Globus pallidus (tissue), 1 donor: ENCODE data around the gene IZUMO1.
"Not testable (repeated sequence)": the region's sequence is repeated elsewhere in the genome, so short reads cannot be mapped to it uniquely, and the experiment has no call there.

ENCODE experiments used
- DNase-seq: peaks from one replicate; pipeline ENCODE4 v3.0.0-alpha.2; 2015; ENCODE audit warnings: low spot score

The IZUMO1 gene

DNA sequence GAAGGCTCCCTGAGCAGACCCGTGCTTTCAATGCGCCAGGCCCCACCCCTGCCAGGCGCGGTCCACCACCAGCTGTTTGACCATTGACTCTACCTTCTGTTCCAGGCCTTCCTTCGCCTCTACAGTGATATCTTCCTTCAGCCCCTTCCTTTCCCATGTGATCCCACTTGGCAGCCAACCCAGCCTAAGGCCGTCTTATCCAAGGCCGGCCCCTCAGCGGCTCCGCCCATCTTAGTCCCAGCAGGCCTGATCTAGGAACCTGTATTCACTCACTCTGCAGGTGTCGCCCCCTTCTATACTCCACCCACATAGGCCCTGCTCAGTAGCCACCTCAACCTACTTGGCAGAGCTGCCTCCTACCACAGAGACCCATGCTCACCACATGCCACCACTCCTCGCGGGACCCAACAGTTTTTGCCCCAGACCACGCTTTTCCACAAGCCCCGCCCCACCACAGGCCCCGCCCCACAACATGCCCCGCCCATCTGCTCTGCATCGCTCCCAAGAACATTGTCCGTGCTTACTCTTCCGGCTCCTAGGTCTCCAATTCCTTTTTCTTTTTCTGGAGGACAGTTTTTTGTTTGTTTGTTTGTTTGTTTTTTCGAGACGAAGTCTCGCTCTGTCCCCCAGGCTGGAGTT is 9.2 kb downstream of the IZUMO1 start:
- DNase-seq, result no peak

DNA sequence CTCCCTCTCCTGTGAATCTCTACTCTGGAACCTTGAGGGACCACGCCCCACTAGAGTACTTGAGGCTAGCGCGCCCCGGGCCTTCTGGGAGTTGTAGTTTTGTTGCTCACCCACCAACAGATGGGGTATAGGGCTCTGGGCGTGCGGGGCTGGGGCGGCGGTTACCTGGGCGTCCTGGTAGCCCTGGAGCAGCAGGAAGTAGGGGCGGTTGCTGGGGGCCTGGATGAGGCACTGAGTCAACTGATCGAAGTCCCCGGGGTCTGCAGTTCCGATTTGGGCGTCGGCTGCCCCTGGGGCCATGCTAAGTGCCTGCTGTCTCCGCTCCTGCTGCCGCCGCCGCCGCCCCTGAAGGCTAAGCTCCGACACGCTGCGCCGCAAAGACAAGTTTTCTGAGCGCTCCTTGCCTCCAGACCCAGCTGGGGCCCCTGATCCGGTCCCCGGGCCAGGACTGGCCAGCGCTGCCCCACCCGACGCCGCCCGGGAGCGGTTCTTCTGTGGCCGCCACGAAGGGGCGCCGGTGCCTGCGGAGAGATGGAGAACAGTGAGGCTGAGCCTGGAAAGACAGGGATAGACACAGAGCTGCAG is 11.6 kb downstream of the IZUMO1 start:
- DNase-seq, result no peak

- no peak for DNase-seq
These were observed 12.1 kb downstream of the IZUMO1 start for GRCh38 chr19:48734625-48735024.

- no peak for DNase-seq
These were observed 15.3 kb downstream of the IZUMO1 start for GRCh38 chr19:48731452-48731851.

DNA sequence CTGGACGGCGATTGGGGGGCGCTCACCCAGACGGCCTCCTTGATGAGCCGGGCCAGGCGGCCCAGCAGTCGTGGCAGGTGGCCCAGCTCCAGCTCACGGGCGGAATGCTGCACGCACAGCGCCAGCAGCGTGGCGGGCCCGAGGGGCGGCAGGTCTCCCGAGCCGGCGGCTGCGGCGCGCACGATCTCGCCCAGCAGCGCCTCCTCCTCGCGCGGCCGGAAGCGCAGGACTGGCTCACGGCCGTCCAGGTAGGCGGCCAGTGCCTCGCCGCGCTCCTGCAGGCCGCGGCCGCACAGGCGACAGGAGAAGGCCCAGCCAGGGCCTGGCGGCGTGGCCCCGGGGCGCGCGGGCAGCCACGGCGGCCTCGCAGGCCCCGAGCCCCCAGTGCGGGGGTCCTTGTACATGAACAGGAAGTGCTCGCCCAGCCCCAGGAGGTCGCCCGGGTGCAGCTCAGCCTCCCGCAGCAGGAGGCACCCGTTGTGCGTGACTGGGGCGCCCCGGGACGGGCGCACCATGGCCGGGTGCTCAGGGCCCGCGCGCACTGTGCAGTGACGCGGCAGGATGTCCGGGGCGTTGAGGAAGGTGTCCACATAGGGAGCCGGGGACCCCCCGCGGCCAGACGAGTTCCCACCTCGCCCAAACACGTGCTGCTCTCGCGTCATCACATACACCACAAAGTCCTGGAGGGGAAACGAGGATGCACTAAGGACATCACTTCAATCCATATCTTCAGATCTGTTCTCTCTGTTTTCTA is 17.6 kb downstream of the IZUMO1 start:
- no peak for DNase-seq

GRCh38 chr19:48726556-48726955 is 20.2 kb downstream of the IZUMO1 start:
- no peak for DNase-seq

DNA sequence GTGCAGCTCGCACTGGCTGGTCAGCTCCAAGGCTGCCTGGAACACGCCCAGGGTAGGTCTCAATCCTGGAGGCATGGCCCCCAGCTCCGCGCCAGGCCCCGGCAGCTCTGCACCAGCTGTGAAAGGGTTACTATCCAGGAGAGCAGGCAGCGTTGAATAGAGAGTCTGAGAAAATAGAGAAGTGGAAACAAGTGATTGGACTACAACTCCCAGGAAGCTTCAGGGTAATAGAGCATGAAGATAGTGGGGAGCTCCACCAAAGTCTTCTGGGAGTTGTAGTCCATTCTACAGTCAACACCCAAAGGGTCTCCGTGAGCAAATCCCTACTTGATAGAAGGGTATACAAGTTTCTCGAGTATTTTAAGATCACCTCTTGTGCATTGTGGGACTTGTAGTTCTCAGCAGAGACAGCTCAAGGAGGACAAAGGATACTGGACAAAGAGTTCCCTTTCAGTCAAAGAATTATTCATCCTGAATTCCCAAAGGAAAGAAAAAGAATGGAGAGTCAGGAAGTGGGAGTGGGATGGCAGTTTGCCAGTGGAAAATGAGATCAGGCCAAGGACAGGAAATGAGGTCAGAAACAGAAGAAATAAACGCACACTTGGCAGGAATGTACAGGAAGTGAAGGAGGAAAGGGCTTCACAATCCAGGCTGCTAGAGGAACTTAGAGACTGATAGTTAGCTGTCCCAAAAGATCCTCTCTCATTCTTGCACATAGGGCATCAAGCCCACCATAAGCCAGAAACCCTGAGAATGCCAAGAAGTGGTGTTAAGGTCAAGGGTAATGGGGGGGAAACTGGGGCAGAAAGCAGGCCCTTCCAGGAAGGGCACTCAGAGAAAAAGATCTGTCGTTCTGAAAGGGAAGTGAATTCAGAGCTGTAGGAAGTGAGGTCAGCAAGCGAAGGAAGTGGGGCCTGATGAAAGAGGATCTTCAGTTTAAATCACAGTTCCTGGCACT is 21.6 kb downstream of the IZUMO1 start:
- peak; percentile 63 for DNase-seq

- DNase-seq, result no peak
These were observed 24.5 kb downstream of the IZUMO1 start for GRCh38 chr19:48722196-48722708.

GRCh38 chr19:48720613-48721296 is 26.0 kb downstream of the IZUMO1 start:
- DNase-seq, result peak; percentile 100

DNA sequence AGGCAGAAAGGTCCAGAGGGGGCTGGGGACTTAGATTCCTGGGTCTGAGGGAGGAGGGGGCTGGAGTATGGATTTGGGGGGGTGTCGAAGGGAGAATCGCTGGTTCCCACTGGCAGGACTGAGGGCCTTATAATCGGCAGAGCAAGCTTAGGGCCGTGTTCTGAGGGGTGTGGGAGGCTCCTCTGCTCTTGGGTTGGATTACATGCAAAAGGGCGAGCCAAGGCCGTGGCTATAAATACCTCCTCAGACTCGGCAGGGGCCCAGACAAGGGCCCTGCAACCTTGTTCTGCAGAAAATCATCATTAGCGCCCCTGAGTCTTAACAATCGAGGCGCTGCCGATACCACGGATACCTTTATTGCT is 26.5 kb downstream of the IZUMO1 start:
- no peak for DNase-seq

GRCh38 chr19:48719263-48720171 is 27.2 kb downstream of the IZUMO1 start, which contains the start of gene MAMSTR:
TSS of gene MAMSTR (minus strand) at chr19:48719725. CDS start at chr19:48719031, 694 bp downstream.
- no peak for DNase-seq

DNA sequence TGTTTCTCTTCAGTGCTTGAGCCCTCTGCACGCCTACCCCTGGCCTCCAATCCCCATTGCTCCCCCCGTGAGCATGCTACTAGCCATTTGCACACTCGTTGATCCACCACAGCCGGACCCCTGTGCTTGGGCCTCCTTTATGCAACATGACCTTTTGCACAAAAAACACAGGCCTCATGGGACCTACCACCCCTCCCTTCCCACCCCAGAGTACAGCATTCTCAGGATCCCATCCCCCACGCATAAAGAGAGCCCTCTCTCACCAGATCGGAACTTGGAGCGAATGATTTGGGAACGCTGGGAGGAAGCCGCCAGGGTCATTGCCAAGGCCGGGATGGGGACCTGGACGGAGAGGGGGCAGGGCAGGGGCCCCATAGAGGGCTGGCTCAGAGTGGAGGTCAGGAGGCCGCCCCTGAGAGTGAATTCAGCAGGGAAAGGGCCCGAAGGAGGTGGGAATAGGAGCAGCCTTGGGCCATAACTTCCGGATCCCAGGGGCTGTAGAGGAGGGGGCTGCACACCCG is 27.9 kb downstream of the IZUMO1 start:
- no peak for DNase-seq

- not testable (repeated sequence) for DNase-seq
These were observed 28.6 kb downstream of the IZUMO1 start for GRCh38 chr19:48718106-48718505.

DNA sequence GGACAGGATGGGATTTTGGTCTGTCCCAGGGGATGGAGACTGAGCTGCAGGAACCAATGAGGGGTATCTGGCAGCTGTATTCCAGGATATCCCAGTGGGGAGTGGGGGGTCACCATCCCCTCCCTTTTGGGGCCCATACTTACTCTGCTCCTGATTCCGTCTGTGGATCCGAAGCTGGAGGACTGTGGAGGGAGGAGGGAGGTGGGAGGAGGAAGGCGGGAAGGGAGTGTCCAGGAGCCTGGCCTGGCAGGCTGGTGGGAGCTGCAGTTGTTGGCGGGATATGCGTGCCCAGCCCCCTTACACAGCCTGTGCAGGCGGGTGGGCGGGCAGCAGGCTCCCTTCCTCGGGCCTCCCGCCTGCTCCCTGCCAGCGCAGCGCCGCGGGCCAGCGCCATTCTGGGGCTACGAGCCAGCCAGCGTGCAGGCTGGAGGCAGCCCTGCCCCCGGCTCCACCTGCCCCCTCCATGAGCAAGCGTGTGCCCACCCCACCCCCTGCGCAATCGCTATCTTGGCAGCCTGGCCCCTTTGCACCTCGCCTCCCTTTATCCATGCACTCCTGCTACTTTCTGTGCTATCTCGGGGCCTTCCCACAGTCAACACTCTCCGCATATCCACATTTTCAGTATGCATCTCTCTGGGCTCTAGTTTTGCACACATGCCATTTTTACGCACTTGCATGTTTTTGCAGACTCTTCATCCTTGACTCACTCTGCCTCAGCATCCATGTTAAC is 30.0 kb downstream of the IZUMO1 start:
- peak; percentile 55 for DNase-seq

DNA sequence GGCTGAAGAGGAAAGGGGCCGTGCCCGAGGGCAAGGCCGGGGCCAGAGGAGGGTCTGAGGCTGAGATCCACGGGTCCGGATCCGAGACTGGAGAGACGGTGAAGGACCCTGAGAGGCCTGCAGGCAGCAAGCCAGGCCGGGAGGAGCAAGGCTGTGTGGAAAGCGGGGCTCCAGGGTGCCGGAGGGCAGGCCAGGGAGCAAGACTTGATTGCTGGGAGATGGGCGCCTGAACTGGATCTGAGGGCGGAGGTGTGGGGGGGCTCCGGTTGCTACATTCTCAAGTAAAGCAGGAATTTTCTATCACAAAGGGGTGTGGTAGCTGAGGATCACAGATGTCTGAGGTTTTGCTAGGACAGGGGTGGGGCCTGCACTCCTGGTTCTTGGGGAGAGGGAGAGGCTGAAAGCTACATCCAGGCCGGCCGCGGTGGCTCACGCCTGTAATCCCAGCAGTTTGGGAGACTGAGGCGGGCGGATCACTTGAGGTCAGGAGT is 31.0 kb downstream of the IZUMO1 start:
- no peak for DNase-seq

- no peak for DNase-seq
These were observed 31.7 kb downstream of the IZUMO1 start for GRCh38 chr19:48714759-48715675.

- DNase-seq, result peak; percentile 100
These were observed 32.6 kb downstream of the IZUMO1 start for GRCh38 chr19:48713864-48714755.
